Kidney (tissue), 14 donors: ENCODE measurements around the gene SETSIP. TPM values are rescaled to one million over a fixed set of nuclear protein-coding genes. Genes with fewer than 3 reads are reported as not detected.

Source experiments
- DNase-seq, 5 donors: peaks; one replicate each; pipeline ENCODE4 v3.0.0-alpha.2; 2013 to 2020
- FAIRE-seq: peaks from 2 replicates; lab custom pipeline; 2012; peaks lifted over from hg19 to GRCh38; lab: Jason Lieb, UNC
- H3K27ac ChIP-seq, 2 donors: one replicate each; pipeline ENCODE4 v1.7.0; 2013; ENCODE audit warnings: low read depth in 2 of 2, low read length in 2 of 2, inconsistent platforms in 1 of 2
- H3K27me3 ChIP-seq: one replicate; pipeline ENCODE4 v1.7.1; 2013; ENCODE audit warnings: low read length, inconsistent platforms; ENCODE audit not compliant: control insufficient read depth, insufficient read depth
- H3K36me3 ChIP-seq, 3 donors: one replicate each; pipeline versions ENCODE4 v1.7.0 to v1.7.1; 2013; ENCODE audit warnings: low read length in 3 of 3, control low read depth in 1 of 3, inconsistent platforms in 1 of 3; ENCODE audit not compliant: insufficient read depth in 3 of 3, control insufficient read depth in 2 of 3
- H3K4me1 ChIP-seq, 3 donors: one replicate each; pipeline versions ENCODE4 v1.7.0 to v1.7.1; 2013; ENCODE audit warnings: low read length in 3 of 3, inconsistent platforms in 1 of 3, low read depth in 1 of 3; ENCODE audit not compliant: control insufficient read depth in 2 of 3, insufficient read depth in 2 of 3
- H3K4me3 ChIP-seq, 3 donors: one replicate each; pipeline versions ENCODE4 v1.7.0 to v1.8.1; 2013; ENCODE audit warnings: low read length in 3 of 3, control low read depth in 1 of 3, inconsistent platforms in 1 of 3
- H3K9ac ChIP-seq, 3 donors: one replicate each; pipeline versions ENCODE4 v1.7.0 to v1.7.1; 2013; ENCODE audit warnings: low read length in 3 of 3, control low read depth in 1 of 3, inconsistent platforms in 1 of 3
- H3K9me3 ChIP-seq, 3 donors: one replicate each; pipeline versions ENCODE4 v1.7.0 to v1.7.1; 2013; ENCODE audit warnings: low read length in 3 of 3, control low read depth in 1 of 3, inconsistent platforms in 1 of 3; ENCODE audit not compliant: control insufficient read depth in 2 of 3, insufficient read depth in 1 of 3
- CTCF ChIP-seq: IDR thresholded peaks from 3 replicates; pipeline ENCODE4 v1.5.1; 2012; ENCODE audit warnings: mild to moderate bottlenecking, moderate library complexity, borderline replicate concordance; ENCODE audit not compliant: insufficient read depth; ENCODE audit errors: extremely low read depth
- intact Hi-C: fragments of 100-400 bp; cut with DNase I; formaldehyde crosslinking; loops from one replicate; pipeline ENCODE4 v1.11.1; 2022
- polyA plus RNA-seq: library from polyadenylated mRNA; stranded (reverse); fragments of 350-450 nt; fragmentation: Illumina TruSeq; extraction: RNeasy Lipid Tissue Mini Kit (QIAGEN cat#74804); gene quantifications from one replicate; pipeline ENCODE4 v1.2.3, GENCODE V29; 2014; ENCODE audit warnings: low read depth, low replicate concordance; ENCODE audit not compliant: insufficient read depth
- total RNA-seq: library from RNA; stranded (reverse); fragmentation: NEBNext Ultra II Directional; extraction: Animal tissue kit (Norgen Biotek cat#: 25700); gene quantifications from one replicate; pipeline ENCODE4 v1.2.1, GENCODE V29; 2021
- donor health status: control.
- donor health status: control.
- donor health status: control.
- donor health status: control.
- donor health status: control.
- donor health status: DM: yes; HTN: yes; CAD: no.
- donor health status: Normal renal cell carcinoma (clear cell type).

Gene SETSIP
- total and polyA plus RNA-seq, 2 donors from 2014 or later, result not detected

GRCh38 chr1:92117526-92117925, 42.3 kb upstream of the SETSIP start:
- FAIRE-seq, result no peak

GRCh38 chr1:92108631-92109030, 33.4 kb upstream of the SETSIP start:
- Histone ChIP-seq H3K36me3 (no peaks in the 10 kb centered on the region), H3K9ac (no peak overlapping the region), H3K4me3 (no peak overlapping the region), H3K9me3 (no peaks in the 10 kb centered on the region), H3K27ac (no peak overlapping the region), H3K4me1 (no peaks in the 10 kb centered on the region), H3K27me3 (no peaks in the 10 kb centered on the region)
- no peak for FAIRE-seq
- DNase-seq, result no peak
- TF ChIP-seq CTCF, result no peak
- intact Hi-C loops, result no loop called here

More at GRCh38 chr1:92117526-92117925, 42.3 kb upstream of the SETSIP start:
- Histone ChIP-seq H3K9me3 (no peaks in the 10 kb centered on the region), H3K36me3 (no peaks in the 10 kb centered on the region), H3K27me3 (no peaks in the 10 kb centered on the region), H3K9ac (no peak overlapping the region), H3K4me3 (no peak overlapping the region), H3K27ac (no peak overlapping the region), H3K4me1 (no peaks in the 10 kb centered on the region)
- intact Hi-C loops, result no loop called here
- no peak for TF ChIP-seq CTCF
- peak in 1 of 5 donors; percentile 7 for DNase-seq

- no peaks in the 10 kb centered on the region for H3K9me3 ChIP-seq
- no peak overlapping the region for H3K9ac ChIP-seq
- no peaks in the 10 kb centered on the region for H3K4me1 ChIP-seq
- no peak for TF ChIP-seq CTCF
- H3K27ac ChIP-seq, result no peak overlapping the region
- H3K36me3 ChIP-seq, result no peaks in the 10 kb centered on the region
- H3K4me3 ChIP-seq, result no peak overlapping the region
- intact Hi-C loops, result no loop called here
- no peaks in the 10 kb centered on the region for H3K27me3 ChIP-seq
- DNase-seq, result no peak
- FAIRE-seq, result no peak
Observed at GRCh38 chr1:92105546-92106081, 30.4 kb upstream of the SETSIP start.

GRCh38 chr1:92096317-92096716, 21.1 kb upstream of the SETSIP start:
- Histone ChIP-seq H3K9ac (no peak overlapping the region), H3K4me1 (no peaks in the 10 kb centered on the region), H3K9me3 (no peaks in the 10 kb centered on the region), H3K27me3 (no peaks in the 10 kb centered on the region), H3K36me3 (no peaks in the 10 kb centered on the region), H3K4me3 (no peak overlapping the region), H3K27ac (no peak overlapping the region)
- no peak for FAIRE-seq
- intact Hi-C loops, result no loop called here
- DNase-seq, result no peak
- TF ChIP-seq CTCF, result no peak
